Keratinocyte (primary cell): ENCODE measurements around the gene ARTN. TPM values are rescaled to one million over a fixed set of nuclear protein-coding genes. Genes with fewer than 3 reads are reported as not detected.
A peak's percentile ranks its signal among the peaks of the same experiment; 100 is the strongest.

Experiments used
- DNase-seq: peaks from one replicate; pipeline ENCODE4 v3.0.0-alpha.2; 2011; ENCODE audit warnings: low read depth, missing footprints, low spot score
- FAIRE-seq: peaks from 2 replicates; lab custom pipeline; 2011; peaks lifted over from hg19 to GRCh38; lab: Jason Lieb, UNC
- H2AFZ ChIP-seq: 2 replicates; pipeline ENCODE4 v1.6.0; 2012; ENCODE audit warnings: low read length, control low read depth, inconsistent platforms; ENCODE audit not compliant: control insufficient read depth
- H3K27ac ChIP-seq: 2 replicates; pipeline ENCODE4 v1.5.1; 2011; ENCODE audit warnings: low read length; ENCODE audit not compliant: control insufficient read depth, insufficient read depth
- H3K27me3 ChIP-seq: 3 replicates; pipeline ENCODE4 v1.6.0; 2011; ENCODE audit warnings: low read length; ENCODE audit not compliant: control insufficient read depth, insufficient read depth; ENCODE audit errors: extremely low read depth
- H3K36me3 ChIP-seq, 2 experiments: 2 replicates in 1 of 2; 3 replicates in 1 of 2; pipeline ENCODE4 v1.5.1; 2011; ENCODE audit warnings: low read length in 2 of 2, mild to moderate bottlenecking in 1 of 2; ENCODE audit not compliant: control insufficient read depth in 2 of 2, insufficient read depth in 2 of 2; ENCODE audit errors: extremely low read depth in 1 of 2
- H3K4me1 ChIP-seq: 3 replicates; pipeline ENCODE4 v1.5.1; 2011; ENCODE audit warnings: low read length; ENCODE audit not compliant: control insufficient read depth, insufficient read depth; ENCODE audit errors: extremely low read depth
- H3K4me2 ChIP-seq: 3 replicates; pipeline ENCODE4 v1.6.0; 2011; ENCODE audit warnings: low read depth, low read length; ENCODE audit not compliant: control insufficient read depth, insufficient read depth; ENCODE audit errors: extremely low read depth
- H3K4me3 ChIP-seq, 3 experiments: fragments of 200-600 bp in 1 of 3; sonication (generic) in 1 of 3; 2 replicates in 2 of 3; 3 replicates in 1 of 3; pipeline ENCODE4 v1.5.1; 2011 to 2016; ENCODE audit warnings: low read length in 3 of 3, mild to moderate bottlenecking in 3 of 3, control low read depth in 2 of 3, inconsistent platforms in 1 of 3, low read depth in 1 of 3, mixed read lengths in 1 of 3, mixed run types in 1 of 3, moderate library complexity in 1 of 3; ENCODE audit not compliant: control insufficient read depth in 2 of 3, insufficient read depth in 2 of 3; ENCODE audit errors: extremely low read depth in 1 of 3
- H3K79me2 ChIP-seq: 2 replicates; pipeline ENCODE4 v1.6.0; 2012; ENCODE audit warnings: low read length; ENCODE audit not compliant: control insufficient read depth, insufficient read depth
- H3K9ac ChIP-seq: 3 replicates; pipeline ENCODE4 v1.6.0; 2011; ENCODE audit warnings: low read length; ENCODE audit not compliant: control insufficient read depth, insufficient read depth; ENCODE audit errors: extremely low read depth
- H3K9me1 ChIP-seq: 3 replicates; pipeline ENCODE4 v1.6.0; 2011; ENCODE audit warnings: low read length; ENCODE audit not compliant: control insufficient read depth, insufficient read depth; ENCODE audit errors: extremely low read depth
- H3K9me3 ChIP-seq: 2 replicates; pipeline ENCODE4 v1.5.1; 2012; ENCODE audit warnings: low read depth, low read length; ENCODE audit not compliant: control insufficient read depth
- H4K20me1 ChIP-seq: 3 replicates; pipeline ENCODE4 v1.6.0; 2011; ENCODE audit warnings: low read length; ENCODE audit not compliant: control insufficient read depth, insufficient read depth; ENCODE audit errors: extremely low read depth
- CTCF ChIP-seq, 3 experiments: IDR thresholded peaks in 1 of 3; conservative IDR thresholded peaks in 1 of 3; optimal IDR thresholded peaks in 1 of 3; 2 replicates in 2 of 3; 3 replicates in 1 of 3; pipeline versions ENCODE3 to v1.5.1; 2011; ENCODE audit warnings: low read length in 3 of 3, mild to moderate bottlenecking in 3 of 3, moderate library complexity in 2 of 3, control low read depth in 1 of 3, inconsistent platforms in 1 of 3; ENCODE audit not compliant: insufficient read depth in 2 of 3; ENCODE audit errors: extremely low read depth in 1 of 3
- EZH2 ChIP-seq: IDR thresholded peaks from one replicate; pipeline ENCODE4 v1.6.1; 2012; ENCODE audit warnings: inconsistent platforms, mild to moderate bottlenecking, low read length, moderate library complexity
- dilution Hi-C: fragments of 300-500 bp; cut with MboI; formaldehyde crosslinking; loops from one replicate; pipeline ENCODE4 v1.7.0; 2020; ENCODE audit warnings: low sequenced_read_pairs; ENCODE audit not compliant: extremely low pct_ligation_motif_present
- polyA plus RNA-seq, 5 experiments: library from polyadenylated mRNA; depleted of rRNA in 3 of 5; stranded (reverse) in 3 of 5; stranded (forward) in 1 of 5; unstranded in 1 of 5; fragments of >200 nt; gene quantifications; 1 replicate in 1 of 5; 2 replicates in 3 of 5; 3 replicates in 1 of 5; pipeline versions ENCODE4 v1.2.1 to v1.2.3, GENCODE V29; 2011 to 2012; ENCODE audit warnings: missing spikeins in 2 of 5, low read depth in 1 of 5, low replicate concordance in 1 of 5

Gene ARTN
- polyA plus RNA-seq, 1 donor (not counting 4 experiments of a cell fraction or from before 2014, with no cell fraction given) = 27.2 TPM

GRCh38 chr1:43949678-43950077 is 16.1 kb downstream of the ARTN start:
- TF ChIP-seq EZH2 (no peak), CTCF (optimal IDR thresholded peaks at IDR 0.05 in 1 of 3, IDR thresholded peaks at IDR 0.05 in 1 of 3, conservative IDR thresholded peaks at IDR 0.05 in 1 of 3; ENCODE audit: extremely low read depth in 1 of 3, insufficient read depth in 2 of 3, low read length in 3 of 3) (no peak)
- Histone ChIP-seq H3K4me3 (no peak overlapping the region), H3K9me3 (no peaks in the 10 kb centered on the region), H4K20me1 (peaks cover 5% of the 10 kb centered on the region), H3K79me2 (peaks cover 72% of the 10 kb centered on the region), H3K4me1 (peaks cover 25% of the 10 kb centered on the region), H3K9me1 (peaks cover 4% of the 10 kb centered on the region), H3K27ac (no peak overlapping the region), H2AFZ (no peak overlapping the region), H3K4me2 (no peak overlapping the region), H3K36me3 (peaks cover 7 to 17% of the 10 kb centered on the region in 2 experiments), H3K9ac (no peak overlapping the region), H3K27me3 (no peaks in the 10 kb centered on the region)
- dilution Hi-C loops = loop anchor here (25.0 kb wide), 2 partner anchors 112 to 237 kb away; partner anchors contain the start of gene ST3GAL3
- no peak for FAIRE-seq
- no peak for DNase-seq

GRCh38 chr1:43951021-43951985 is 17.7 kb downstream of the ARTN start:
- Histone ChIP-seq H3K27ac (no peak overlapping the region), H3K4me3 (no peak overlapping the region), H3K79me2 (peaks cover 67% of the 10 kb centered on the region), H2AFZ (no peak overlapping the region), H3K36me3 (peaks cover 12 to 22% of the 10 kb centered on the region in 2 experiments), H3K9ac (no peak overlapping the region), H3K9me3 (no peaks in the 10 kb centered on the region), H3K9me1 (peaks cover 4% of the 10 kb centered on the region), H3K4me1 (peaks cover 18% of the 10 kb centered on the region), H3K27me3 (no peaks in the 10 kb centered on the region), H4K20me1 (peaks cover 5% of the 10 kb centered on the region), H3K4me2 (no peak overlapping the region)
- no peak for DNase-seq
- FAIRE-seq = peak; percentile 67
- dilution Hi-C loops = no loop called here
- TF ChIP-seq EZH2 (no peak), CTCF (optimal IDR thresholded peaks at IDR 0.05 in 1 of 3, IDR thresholded peaks at IDR 0.05 in 1 of 3, conservative IDR thresholded peaks at IDR 0.05 in 1 of 3; ENCODE audit: extremely low read depth in 1 of 3, insufficient read depth in 2 of 3, low read length in 3 of 3) (no peak)
